Sciatic nerve (tissue), 2 donors: ENCODE measurements around the gene GNRH2. TPM values are rescaled to one million over a fixed set of nuclear protein-coding genes. Genes with fewer than 3 reads are reported as not detected.
"Not testable (repeated sequence)": the region's sequence is repeated elsewhere in the genome, so short reads cannot be mapped to it uniquely, and the experiment has no call there.

Experiments used
- ATAC-seq: fragments of 200-7000 bp; cut with Tn5 transposase; one replicate; pipeline ENCODE4 v1.9.1; 2020; ENCODE audit warnings: mild to moderate bottlenecking, moderate library complexity
- DNase-seq: peaks from one replicate; pipeline ENCODE4 v3.0.0-alpha.2; 2020; ENCODE audit warnings: low spot score
- intact Hi-C: fragments of 100-400 bp; cut with DNase I; formaldehyde crosslinking; loops from one replicate; pipeline ENCODE4 v1.14.2; 2022
- total RNA-seq: library from RNA; stranded (reverse); fragmentation: NEBNext Ultra II Directional; extraction: Animal tissue kit (Norgen Biotek cat#: 25700); gene quantifications from one replicate; pipeline ENCODE4 v1.2.1, GENCODE V29; 2021
- donor health status: DM: no; HTN: no; CAD: no.
- donor health status: DM: no; HTN: no; CAD: no.

Gene GNRH2
- total RNA-seq, 1 donor from 2014 or later, result not detected

GRCh38 chr20:3070725-3071124, 27.3 kb downstream of the GNRH2 start:
- ATAC-seq, result no peak
- DNase-seq, result no peak
- intact Hi-C loops, result no loop called here

GRCh38 chr20:3071266-3071609, 27.8 kb downstream of the GNRH2 start:
- DNase-seq (no peak), ATAC-seq (no peak)
- intact Hi-C loops, result no loop called here

GRCh38 chr20:3071610-3072529, 28.4 kb downstream of the GNRH2 start, which contains the start of gene OXT:
TSS of gene OXT (plus strand) at chr20:3071620. CDS start at chr20:3071656, 36 bp downstream.
- intact Hi-C loops, result no loop called here
- no peak for DNase-seq
- peak; percentile 57 for ATAC-seq

- ATAC-seq, result no peak
- no peak for DNase-seq
- intact Hi-C loops, result no loop called here
These were observed 29.3 kb downstream of the GNRH2 start for GRCh38 chr20:3072530-3073250.

GRCh38 chr20:3073251-3073643, 29.8 kb downstream of the GNRH2 start:
- ATAC-seq, DNase-seq, intact Hi-C loops: not testable (repeated sequence)

- ATAC-seq, result no peak
- intact Hi-C loops, result no loop called here
- DNase-seq, result no peak
These were observed 31.4 kb downstream of the GNRH2 start for GRCh38 chr20:3074812-3075211.

- DNase-seq, intact Hi-C loops: not testable (repeated sequence)
These were observed 31.9 kb downstream of the GNRH2 start for GRCh38 chr20:3075315-3075714.

GRCh38 chr20:3077618-3078134, 34.3 kb downstream of the GNRH2 start:
- intact Hi-C loops, result no loop called here
- no peak for DNase-seq
- no peak for ATAC-seq

More at GRCh38 chr20:3075315-3075714, 31.9 kb downstream of the GNRH2 start:
- ATAC-seq, result not testable (repeated sequence)

GRCh38 chr20:3080939-3081388, 37.5 kb downstream of the GNRH2 start:
- DNase-seq (no peak), ATAC-seq (peak; percentile 72)
- intact Hi-C loops, result no loop called here

GRCh38 chr20:3081641-3082040, 38.2 kb downstream of the GNRH2 start:
- no peak for ATAC-seq
- no peak for DNase-seq
- intact Hi-C loops, result no loop called here

GRCh38 chr20:3082306-3082951, 39.0 kb downstream of the GNRH2 start:
- intact Hi-C loops, result no loop called here
- ATAC-seq (no peak), DNase-seq (no peak)

- DNase-seq, result no peak
- no peak for ATAC-seq
- intact Hi-C loops, result no loop called here
These were observed 39.8 kb downstream of the GNRH2 start for GRCh38 chr20:3082955-3083952.

GRCh38 chr20:3084283-3084985, 41.0 kb downstream of the GNRH2 start, which contains the start of gene AVP:
TSS of gene AVP (minus strand) at chr20:3084724. CDS start at chr20:3084674, 50 bp downstream.
- no peak for DNase-seq
- ATAC-seq, result no peak
- intact Hi-C loops, result no loop called here

- ATAC-seq, result no peak
- no peak for DNase-seq
- intact Hi-C loops, result no loop called here
These were observed 41.6 kb downstream of the GNRH2 start for GRCh38 chr20:3084986-3085360.

- intact Hi-C loops, result no loop called here
- ATAC-seq (no peak), DNase-seq (no peak)
These were observed 42.2 kb downstream of the GNRH2 start for GRCh38 chr20:3085571-3086072.

- DNase-seq (no peak), ATAC-seq (no peak)
- intact Hi-C loops, result no loop called here
These were observed 44.6 kb downstream of the GNRH2 start for GRCh38 chr20:3088031-3088430.

GRCh38 chr20:3090565-3090964, 47.1 kb downstream of the GNRH2 start:
- no peak for ATAC-seq
- DNase-seq, result no peak
- intact Hi-C loops, result no loop called here
